ENCODE measurements around the gene BZW1. TPM values are rescaled to one million over a fixed set of nuclear protein-coding genes. Genes with fewer than 3 reads are reported as not detected.

Gene BZW1
- polyA plus RNA-seq (2013, experiment 1 of 2), result 167 TPM
- 170 TPM for polyA plus RNA-seq (2013, experiment 2 of 2)

DNA sequence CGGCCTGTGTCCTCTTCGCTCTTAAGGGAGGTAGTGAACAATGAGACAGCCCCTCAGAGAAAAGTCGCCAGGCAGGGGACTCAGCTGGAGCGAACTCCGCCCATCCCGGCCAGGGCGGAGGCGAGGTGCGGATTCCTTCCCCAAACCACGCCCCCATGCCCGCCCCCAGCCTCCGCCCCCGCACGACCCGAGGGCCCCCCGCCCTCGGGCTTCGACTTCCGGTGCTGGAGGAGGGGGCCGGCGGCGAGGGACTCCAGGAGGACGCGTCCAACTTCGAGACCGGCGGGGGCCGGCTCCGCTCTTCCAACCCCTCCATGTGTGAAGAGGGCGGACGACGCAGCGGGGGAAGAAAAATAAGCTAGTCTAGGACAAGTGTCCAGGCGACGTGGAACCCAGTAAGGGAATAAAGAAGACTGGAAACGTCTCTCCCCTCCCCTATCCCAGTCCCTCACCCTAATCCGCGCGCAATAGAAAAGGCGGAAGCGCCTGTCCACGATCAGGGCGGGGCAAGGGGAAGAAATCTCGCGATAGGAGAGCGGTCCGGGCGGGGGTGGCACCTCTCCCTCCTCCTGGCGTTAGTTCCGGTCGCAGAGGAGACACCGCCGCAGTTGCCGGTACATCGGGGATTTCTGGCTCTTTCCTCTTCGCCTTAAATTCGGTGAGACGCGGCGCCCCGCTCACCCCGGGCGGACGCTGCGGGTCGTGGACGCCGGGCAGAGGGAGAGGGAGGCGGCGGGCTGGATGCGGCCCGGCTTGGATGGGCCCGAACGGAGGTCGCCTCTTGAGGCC, at the start of gene BZW1:
Gene BZW1, plus strand, starts transcription at position 578 of the 789 bp plus-strand sequence. CDS start 1,308 bp downstream, outside the sequence.
- Histone ChIP-seq H3K9me3 (replicated peaks in 1 of 2; ENCODE audit: control insufficient read depth in 2 of 2, insufficient read depth in 1 of 2, low read depth in 1 of 2, low read length in 2 of 2) (no peaks in the 10 kb centered on the region), H3K4me1 (ENCODE audit: control insufficient read depth in 2 of 2, insufficient read depth in 1 of 2, low read depth in 1 of 2, low read length in 2 of 2) (peaks cover 4 to 10% of the 10 kb centered on the region in 2 donors), H3K4ac (ENCODE audit: low read length) (no peak within 1 kb of the TSS), H3K27ac (replicated peaks; ENCODE audit: low read length) (peak within 1 kb of the TSS; percentile 86), H2BK5ac (ENCODE audit: low read length) (peak within 1 kb of the TSS; percentile 85), H2BK12ac (ENCODE audit: low read length) (no peak within 1 kb of the TSS), H3K4me3 (ENCODE audit: low read length in 2 of 2) (peak within 1 kb of the TSS; percentile 62 to 99), H3K14ac (ENCODE audit: low read length) (no peak within 1 kb of the TSS), H3K9ac (ENCODE audit: low read depth, low read length, poor library complexity) (peak within 1 kb of the TSS; percentile 100), H3K27me3 (ENCODE audit: control insufficient read depth in 3 of 3, insufficient read depth in 3 of 3, low read depth in 1 of 3, low read length in 3 of 3) (no peaks in the 10 kb centered on the region), H2BK120ac (ENCODE audit: low read depth, low read length) (no peak within 1 kb of the TSS), H2AFZ (ENCODE audit: low read length) (peak within 1 kb of the TSS; percentile 98), H2BK15ac (ENCODE audit: low read length) (no peak within 1 kb of the TSS), H4K8ac (ENCODE audit: low read depth, low read length) (no peak within 1 kb of the TSS), H2AK5ac (ENCODE audit: low read depth, low read length) (peak within 1 kb of the TSS; percentile 97), H4K91ac (ENCODE audit: low read depth, low read length, poor library complexity) (no peak within 1 kb of the TSS), H3K36me3 (replicated peaks in 1 of 2; ENCODE audit: control insufficient read depth in 2 of 2, insufficient read depth in 2 of 2, low read length in 2 of 2) (peaks cover 13 to 37% of the 10 kb centered on the region in 2 donors), H3K79me1 (ENCODE audit: low read depth, low read length) (peaks cover 2% of the 10 kb centered on the region), H3K18ac (ENCODE audit: low read length) (peak within 1 kb of the TSS; percentile 94), H3K23ac (ENCODE audit: low read depth, low read length, poor library complexity) (peak within 1 kb of the TSS; percentile 97), H3K4me2 (ENCODE audit: insufficient read depth, low read length, poor library complexity, severe bottlenecking) (peak within 1 kb of the TSS; percentile 60)
- DNase-seq (ENCODE audit: low spot score), result peak; percentile 96
- no CpG with 5 or more reads among the region's 75 CpGs for WGBS, 2 donors (ENCODE audit: extremely low coverage in 2 of 2, insufficient read length in 2 of 2, insufficient replicate concordance in 1 of 2)

DNA sequence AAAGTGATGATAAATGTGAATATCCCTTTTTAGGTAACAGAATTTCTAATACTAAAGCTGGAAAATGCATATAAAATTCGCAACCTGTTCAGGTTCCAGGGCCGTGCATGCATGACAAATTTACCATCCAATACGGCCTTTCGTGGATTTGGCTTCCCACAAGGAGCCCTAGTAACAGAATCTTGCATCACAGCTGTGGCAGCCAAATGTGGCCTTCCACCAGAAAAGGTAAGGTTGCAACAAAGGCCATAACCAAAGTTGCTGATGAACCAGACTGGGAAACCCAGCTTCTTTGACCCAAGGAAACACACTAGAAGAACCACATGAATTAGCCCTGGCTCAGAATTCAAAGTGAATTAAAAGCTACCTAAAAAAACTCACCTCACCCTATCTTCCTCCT, 49.6 kb upstream of the BZW1 start:
- no peak overlapping the region for H4K8ac ChIP-seq (ENCODE audit: low read depth, low read length)
- H2BK15ac ChIP-seq (ENCODE audit: low read length), result no peak overlapping the region
- H2BK120ac ChIP-seq (ENCODE audit: low read depth, low read length), result no peak overlapping the region
- H4K91ac ChIP-seq (ENCODE audit: low read depth, low read length, poor library complexity), result no peak overlapping the region
- H2BK5ac ChIP-seq (ENCODE audit: low read length), result no peak overlapping the region
- H2AK5ac ChIP-seq (ENCODE audit: low read depth, low read length), result no peak overlapping the region
- no peak overlapping the region for H3K14ac ChIP-seq (ENCODE audit: low read length)
- no peak overlapping the region for H2BK12ac ChIP-seq (ENCODE audit: low read length)
- no peaks in the 10 kb centered on the region for H3K36me3 ChIP-seq (replicated peaks in 1 of 2; ENCODE audit: control insufficient read depth in 2 of 2, insufficient read depth in 2 of 2, low read length in 2 of 2)
- H3K4ac ChIP-seq (ENCODE audit: low read length), result no peak overlapping the region
- peaks cover 0 to 3% (median 0%) of the 10 kb centered on the region in 3 experiments for H3K27me3 ChIP-seq (ENCODE audit: control insufficient read depth in 3 of 3, insufficient read depth in 3 of 3, low read depth in 1 of 3, low read length in 3 of 3)
- no peak overlapping the region for H3K23ac ChIP-seq (ENCODE audit: low read depth, low read length, poor library complexity)
- no peak overlapping the region for H3K4me2 ChIP-seq (ENCODE audit: insufficient read depth, low read length, poor library complexity, severe bottlenecking)
- no peak overlapping the region for H3K4me3 ChIP-seq (ENCODE audit: low read length in 2 of 2)
- H3K9ac ChIP-seq (ENCODE audit: low read depth, low read length, poor library complexity), result no peak overlapping the region
- no peaks in the 10 kb centered on the region for H3K79me1 ChIP-seq (ENCODE audit: low read depth, low read length)
- DNase-seq (ENCODE audit: low spot score), result no peak
- H3K9me3 ChIP-seq (replicated peaks in 1 of 2; ENCODE audit: control insufficient read depth in 2 of 2, insufficient read depth in 1 of 2, low read depth in 1 of 2, low read length in 2 of 2), result no peaks in the 10 kb centered on the region
- no peak overlapping the region for H3K18ac ChIP-seq (ENCODE audit: low read length)
- no peak overlapping the region for H3K27ac ChIP-seq (replicated peaks; ENCODE audit: low read length)
- WGBS, 2 donors (ENCODE audit: extremely low coverage in 2 of 2, insufficient read length in 2 of 2, insufficient replicate concordance in 1 of 2), result no CpG with 5 or more reads among the region's 4 CpGs
- H3K4me1 ChIP-seq (ENCODE audit: control insufficient read depth in 2 of 2, insufficient read depth in 1 of 2, low read depth in 1 of 2, low read length in 2 of 2), result no peaks in the 10 kb centered on the region
- H2AFZ ChIP-seq (ENCODE audit: low read length), result no peak overlapping the region

DNA sequence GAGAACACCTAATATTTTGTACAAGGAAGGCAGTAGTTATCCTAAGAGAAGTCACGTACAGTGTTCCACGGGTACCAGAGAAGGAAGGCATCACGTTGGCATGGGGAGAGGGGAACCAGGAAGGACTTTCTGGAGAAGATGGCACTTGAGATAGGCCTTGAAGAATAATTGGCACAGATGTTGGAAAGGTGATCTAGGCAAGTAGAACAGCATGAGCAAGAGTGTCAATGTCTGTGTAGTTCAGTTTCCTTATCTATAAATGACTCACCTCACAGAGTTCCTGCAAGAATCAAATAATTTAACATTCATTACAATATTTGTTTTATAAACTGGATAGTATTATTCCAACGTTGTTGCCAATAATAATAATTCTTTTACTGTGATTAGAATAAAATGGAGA, 48.3 kb upstream of the BZW1 start:
- no peaks in the 10 kb centered on the region for H3K79me1 ChIP-seq (ENCODE audit: low read depth, low read length)
- H4K91ac ChIP-seq (ENCODE audit: low read depth, low read length, poor library complexity), result no peak overlapping the region
- no peak overlapping the region for H2BK15ac ChIP-seq (ENCODE audit: low read length)
- no peak overlapping the region for H3K4me3 ChIP-seq (ENCODE audit: low read length in 2 of 2)
- no peak overlapping the region for H3K4me2 ChIP-seq (ENCODE audit: insufficient read depth, low read length, poor library complexity, severe bottlenecking)
- DNase-seq (ENCODE audit: low spot score), result no peak
- no peak overlapping the region for H3K14ac ChIP-seq (ENCODE audit: low read length)
- H4K8ac ChIP-seq (ENCODE audit: low read depth, low read length), result no peak overlapping the region
- H3K9me3 ChIP-seq (replicated peaks in 1 of 2; ENCODE audit: control insufficient read depth in 2 of 2, insufficient read depth in 1 of 2, low read depth in 1 of 2, low read length in 2 of 2), result no peaks in the 10 kb centered on the region
- H2BK5ac ChIP-seq (ENCODE audit: low read length), result no peak overlapping the region
- no peak overlapping the region for H3K4ac ChIP-seq (ENCODE audit: low read length)
- H3K9ac ChIP-seq (ENCODE audit: low read depth, low read length, poor library complexity), result no peak overlapping the region
- H2BK120ac ChIP-seq (ENCODE audit: low read depth, low read length), result no peak overlapping the region
- no peaks in the 10 kb centered on the region for H3K36me3 ChIP-seq (replicated peaks in 1 of 2; ENCODE audit: control insufficient read depth in 2 of 2, insufficient read depth in 2 of 2, low read length in 2 of 2)
- no peak overlapping the region for H3K18ac ChIP-seq (ENCODE audit: low read length)
- no peak overlapping the region for H3K27ac ChIP-seq (replicated peaks; ENCODE audit: low read length)
- peaks cover 0 to 3% (median 0%) of the 10 kb centered on the region in 3 experiments for H3K27me3 ChIP-seq (ENCODE audit: control insufficient read depth in 3 of 3, insufficient read depth in 3 of 3, low read depth in 1 of 3, low read length in 3 of 3)
- no peak overlapping the region for H3K23ac ChIP-seq (ENCODE audit: low read depth, low read length, poor library complexity)
- no peak overlapping the region for H2BK12ac ChIP-seq (ENCODE audit: low read length)
- no peak overlapping the region for H2AFZ ChIP-seq (ENCODE audit: low read length)
- no peak overlapping the region for H2AK5ac ChIP-seq (ENCODE audit: low read depth, low read length)
- H3K4me1 ChIP-seq (ENCODE audit: control insufficient read depth in 2 of 2, insufficient read depth in 1 of 2, low read depth in 1 of 2, low read length in 2 of 2), result no peaks in the 10 kb centered on the region
- WGBS, 2 donors (ENCODE audit: extremely low coverage in 2 of 2, insufficient read length in 2 of 2, insufficient replicate concordance in 1 of 2), result no CpG with 5 or more reads among the region's 4 CpGs

DNA sequence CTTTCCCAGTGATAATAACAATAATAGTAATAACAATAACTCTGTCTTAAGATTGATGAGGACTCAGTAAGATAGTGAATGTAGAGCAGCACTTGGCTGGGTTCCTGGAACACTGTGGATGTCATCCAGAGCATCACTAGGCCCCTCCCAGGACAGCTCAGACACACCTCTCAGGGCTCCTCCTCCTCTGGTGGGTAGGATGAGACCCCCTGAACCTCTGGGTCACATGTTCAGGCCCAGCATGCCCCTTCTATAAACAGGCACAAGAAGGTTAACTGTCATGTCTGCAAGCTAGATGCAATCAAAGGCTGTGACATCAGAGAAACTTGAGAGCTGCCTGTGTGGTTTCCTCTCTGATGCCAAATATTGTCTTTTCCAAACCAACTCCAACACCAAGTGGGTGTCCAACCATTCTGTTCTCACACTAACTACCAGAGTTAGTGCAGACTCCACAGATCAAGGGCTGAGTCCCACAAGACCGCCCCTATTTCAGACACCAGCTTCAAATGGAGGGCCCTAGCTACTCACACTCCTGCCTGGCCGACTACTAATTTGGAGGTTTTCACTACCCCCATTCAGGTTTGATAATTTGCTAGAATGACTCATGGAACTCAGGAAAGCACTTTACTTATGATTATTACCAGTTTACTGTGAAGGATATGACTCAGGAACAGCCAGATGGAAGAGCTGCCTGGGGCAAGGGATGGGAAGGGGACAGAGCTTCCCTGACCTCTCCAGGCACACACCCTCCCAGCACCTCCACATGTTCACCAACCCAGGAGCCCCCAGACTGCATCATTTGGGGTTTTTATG, 46.4 kb upstream of the BZW1 start:
- H2BK120ac ChIP-seq (ENCODE audit: low read depth, low read length), result no peak overlapping the region
- H4K8ac ChIP-seq (ENCODE audit: low read depth, low read length), result no peak overlapping the region
- no peak overlapping the region for H3K23ac ChIP-seq (ENCODE audit: low read depth, low read length, poor library complexity)
- H3K4me2 ChIP-seq (ENCODE audit: insufficient read depth, low read length, poor library complexity, severe bottlenecking), result no peak overlapping the region
- no peak overlapping the region for H2BK15ac ChIP-seq (ENCODE audit: low read length)
- H3K27ac ChIP-seq (replicated peaks; ENCODE audit: low read length), result no peak overlapping the region
- H2BK12ac ChIP-seq (ENCODE audit: low read length), result no peak overlapping the region
- no peaks in the 10 kb centered on the region for H3K9me3 ChIP-seq (replicated peaks in 1 of 2; ENCODE audit: control insufficient read depth in 2 of 2, insufficient read depth in 1 of 2, low read depth in 1 of 2, low read length in 2 of 2)
- no peak overlapping the region for H3K9ac ChIP-seq (ENCODE audit: low read depth, low read length, poor library complexity)
- H3K36me3 ChIP-seq (replicated peaks in 1 of 2; ENCODE audit: control insufficient read depth in 2 of 2, insufficient read depth in 2 of 2, low read length in 2 of 2), result no peaks in the 10 kb centered on the region
- no peak overlapping the region for H3K4me3 ChIP-seq (ENCODE audit: low read length in 2 of 2)
- H3K18ac ChIP-seq (ENCODE audit: low read length), result no peak overlapping the region
- no peak overlapping the region for H2AFZ ChIP-seq (ENCODE audit: low read length)
- H3K79me1 ChIP-seq (ENCODE audit: low read depth, low read length), result no peaks in the 10 kb centered on the region
- H3K4me1 ChIP-seq (ENCODE audit: control insufficient read depth in 2 of 2, insufficient read depth in 1 of 2, low read depth in 1 of 2, low read length in 2 of 2), result no peaks in the 10 kb centered on the region
- H2AK5ac ChIP-seq (ENCODE audit: low read depth, low read length), result no peak overlapping the region
- H3K14ac ChIP-seq (ENCODE audit: low read length), result no peak overlapping the region
- H4K91ac ChIP-seq (ENCODE audit: low read depth, low read length, poor library complexity), result no peak overlapping the region
- H3K4ac ChIP-seq (ENCODE audit: low read length), result no peak overlapping the region
- no CpG with 5 or more reads among the region's 2 CpGs for WGBS, 2 donors (ENCODE audit: extremely low coverage in 2 of 2, insufficient read length in 2 of 2, insufficient replicate concordance in 1 of 2)
- peaks cover 0 to 6% (median 0%) of the 10 kb centered on the region in 3 experiments for H3K27me3 ChIP-seq (ENCODE audit: control insufficient read depth in 3 of 3, insufficient read depth in 3 of 3, low read depth in 1 of 3, low read length in 3 of 3)
- DNase-seq (ENCODE audit: low spot score), result no peak
- H2BK5ac ChIP-seq (ENCODE audit: low read length), result no peak overlapping the region

Data from neuronal stem cell (in vitro differentiated cells).